H9 (cell line): ENCODE results near the gene DCDC1. TPM values are rescaled to one million over a fixed set of nuclear protein-coding genes. Genes with fewer than 3 reads are reported as not detected.
A peak's percentile ranks its signal among the peaks of the same experiment; 100 is the strongest.

Experiments used
- DNase-seq: peaks from one replicate; pipeline ENCODE4 v3.0.0-alpha.2; 2017
- H2AFZ ChIP-seq: one replicate; pipeline ENCODE4 v1.6.1; 2013; ENCODE audit warnings: mild to moderate bottlenecking, low read length, control low read depth, moderate library complexity
- H2AK5ac ChIP-seq: 2 replicates; pipeline ENCODE4 v1.6.1; 2013; ENCODE audit warnings: low read length, control low read depth, mixed read lengths; ENCODE audit not compliant: insufficient read length
- H2BK120ac ChIP-seq: one replicate; pipeline ENCODE4 v1.6.1; 2013; ENCODE audit warnings: low read depth, mild to moderate bottlenecking, low read length, control low read depth, inconsistent platforms; ENCODE audit not compliant: poor library complexity, severe bottlenecking
- H2BK12ac ChIP-seq: 2 replicates; pipeline ENCODE4 v1.6.1; 2013; ENCODE audit warnings: low read length, control low read depth, mixed read lengths, low read depth; ENCODE audit not compliant: insufficient read length
- H2BK15ac ChIP-seq: 2 replicates; pipeline ENCODE4 v1.6.1; 2013; ENCODE audit warnings: low read depth, low read length, control low read depth
- H2BK20ac ChIP-seq: one replicate; pipeline ENCODE4 v1.6.1; 2013; ENCODE audit warnings: low read depth, mild to moderate bottlenecking, low read length, control low read depth, inconsistent platforms; ENCODE audit not compliant: poor library complexity, severe bottlenecking
- H2BK5ac ChIP-seq: 2 replicates; pipeline ENCODE4 v1.6.1; 2013; ENCODE audit warnings: low read length, control low read depth, mixed read lengths; ENCODE audit not compliant: insufficient read length
- H3K14ac ChIP-seq: 2 replicates; pipeline ENCODE4 v1.6.1; 2013; ENCODE audit warnings: low read length, control low read depth; ENCODE audit not compliant: insufficient read depth
- H3K18ac ChIP-seq: 2 replicates; pipeline ENCODE4 v1.6.1; 2013; ENCODE audit warnings: low read depth, mild to moderate bottlenecking, mixed read lengths, low read length, control low read depth; ENCODE audit not compliant: insufficient read length
- H3K23ac ChIP-seq: 2 replicates; pipeline ENCODE4 v1.6.1; 2013; ENCODE audit warnings: low read length, control low read depth, mixed read lengths, low read depth; ENCODE audit not compliant: insufficient read length
- H3K23me2 ChIP-seq: 2 replicates; pipeline ENCODE4 v1.6.1; 2013; ENCODE audit warnings: low read depth, mild to moderate bottlenecking, mixed read lengths, low read length, control low read depth; ENCODE audit not compliant: insufficient read length, poor library complexity, severe bottlenecking
- H3K27ac ChIP-seq: 2 replicates; pipeline ENCODE4 v1.5.1; 2013; ENCODE audit warnings: low read length, control low read depth, mixed read lengths, low read depth; ENCODE audit not compliant: insufficient read length
- H3K27me3 ChIP-seq: 2 replicates; pipeline ENCODE4 v1.6.1; 2013; ENCODE audit warnings: low read length, control low read depth, inconsistent platforms; ENCODE audit not compliant: insufficient read depth
- H3K4ac ChIP-seq: 2 replicates; pipeline ENCODE4 v1.6.1; 2013; ENCODE audit warnings: low read depth, mild to moderate bottlenecking, control low read depth, inconsistent platforms, low read length, moderate library complexity
- H3K4me1 ChIP-seq: 2 replicates; pipeline ENCODE4 v1.6.1; 2013; ENCODE audit warnings: low read length, control low read depth, inconsistent platforms; ENCODE audit not compliant: insufficient read depth
- H3K4me2 ChIP-seq: 2 replicates; pipeline ENCODE4 v1.6.1; 2013; ENCODE audit warnings: low read length, control low read depth, mixed read lengths; ENCODE audit not compliant: insufficient read length, insufficient read depth
- H3K56ac ChIP-seq: 2 replicates; pipeline ENCODE4 v1.6.1; 2013; ENCODE audit warnings: low read depth, mild to moderate bottlenecking, mixed read lengths, low read length, control low read depth; ENCODE audit not compliant: insufficient read length
- H3K79me1 ChIP-seq: 2 replicates; pipeline ENCODE4 v1.6.1; 2013; ENCODE audit warnings: low read depth, mild to moderate bottlenecking, moderate library complexity, low read length, control low read depth, inconsistent platforms; ENCODE audit not compliant: insufficient read depth, poor library complexity, severe bottlenecking
- H3K79me2 ChIP-seq: 2 replicates; pipeline ENCODE4 v1.6.1; 2013; ENCODE audit warnings: low read length, control low read depth, inconsistent platforms; ENCODE audit not compliant: insufficient read depth
- H3K9ac ChIP-seq: 2 replicates; pipeline ENCODE4 v1.6.1; 2013; ENCODE audit warnings: low read length, control low read depth, mixed read lengths; ENCODE audit not compliant: insufficient read length; ENCODE audit errors: extremely low read depth
- H3K9me3 ChIP-seq: one replicate; pipeline ENCODE4 v1.6.1; 2013; ENCODE audit warnings: low read depth, low read length, inconsistent platforms; ENCODE audit not compliant: control insufficient read depth
- H3T11ph ChIP-seq: one replicate; pipeline ENCODE4 v1.6.1; 2013; ENCODE audit warnings: mild to moderate bottlenecking, low read length, control low read depth, inconsistent platforms
- H4K20me1 ChIP-seq: one replicate; pipeline ENCODE4 v1.6.1; 2013; ENCODE audit not compliant: control insufficient read depth, insufficient read length, insufficient read depth
- H4K5ac ChIP-seq: 2 replicates; pipeline ENCODE4 v1.6.1; 2013; ENCODE audit warnings: low read depth, mild to moderate bottlenecking, mixed read lengths, low read length, control low read depth; ENCODE audit not compliant: insufficient read length
- H4K8ac ChIP-seq: replicated peaks from 2 replicates; pipeline ENCODE4 v1.6.1; 2013; ENCODE audit warnings: low read length, control low read depth, mixed read lengths, low read depth; ENCODE audit not compliant: insufficient read length
- H4K91ac ChIP-seq: 2 replicates; pipeline ENCODE4 v1.6.1; 2013; ENCODE audit warnings: low read depth, mild to moderate bottlenecking, moderate library complexity, mixed read lengths, low read length, control low read depth; ENCODE audit not compliant: insufficient read length
- H3K27ac Mint-ChIP-seq, 3 experiments: 2 replicates in 2 of 3; 3 replicates in 1 of 3; pipeline ENCODE4 v1.8.0; 2020 to 2021; ENCODE audit warnings: mixed read lengths in 3 of 3, mild to moderate bottlenecking in 1 of 3, moderate library complexity in 1 of 3
- H3K27me3 Mint-ChIP-seq: 2 replicates; pipeline ENCODE4 v1.8.0; 2021; ENCODE audit warnings: low read depth, mild to moderate bottlenecking, moderate library complexity, mixed read lengths
- H3K36me3 Mint-ChIP-seq, 3 experiments: 2 replicates in 2 of 3; 3 replicates in 1 of 3; pipeline ENCODE4 v1.8.0; 2020 to 2021; ENCODE audit warnings: low read depth in 3 of 3, mixed read lengths in 3 of 3; ENCODE audit not compliant: insufficient read depth in 1 of 3
- H3K4me1 Mint-ChIP-seq, 2 experiments: 2 replicates each; pipeline ENCODE4 v1.8.0; 2020; ENCODE audit warnings: mixed read lengths in 2 of 2
- H3K4me3 Mint-ChIP-seq, 2 experiments: 2 replicates in 1 of 2; 3 replicates in 1 of 2; pipeline ENCODE4 v1.8.0; 2020 to 2021; ENCODE audit warnings: mild to moderate bottlenecking in 2 of 2, mixed read lengths in 2 of 2, moderate library complexity in 1 of 2
- H3K9me3 Mint-ChIP-seq, 2 experiments: 2 replicates in 1 of 2; 3 replicates in 1 of 2; pipeline ENCODE4 v1.8.0; 2020; ENCODE audit warnings: mild to moderate bottlenecking in 2 of 2, mixed read lengths in 2 of 2, moderate library complexity in 1 of 2
- CTCF ChIP-seq: fragments of 200-600 bp; sonication (generic); conservative IDR thresholded peaks from 3 replicates; pipeline ENCODE4 v1.8.0; 2021; ENCODE audit warnings: antibody characterized with exemption, mild to moderate bottlenecking
- WGBS: extraction: QIAGEN DNeasy Blood & Tissue Kit; methylation state at CpG from one replicate; pipeline ENCODE4 v1.1.7; 2013; ENCODE audit warnings: missing lambda C conversion rate, low lambda C conversion rate, mixed read lengths; ENCODE audit not compliant: insufficient read length; ENCODE audit errors: extremely low coverage; 5-methylcytosine and 5-hydroxymethylcytosine counted together
- total RNA-seq: library from RNA; stranded (reverse); gene quantifications from 2 replicates; pipeline ENCODE4 v1.2.1, GENCODE V29; 2021

The DCDC1 gene
- total RNA-seq, 1 experiment from 2014 or later: 0.09 TPM

DNA sequence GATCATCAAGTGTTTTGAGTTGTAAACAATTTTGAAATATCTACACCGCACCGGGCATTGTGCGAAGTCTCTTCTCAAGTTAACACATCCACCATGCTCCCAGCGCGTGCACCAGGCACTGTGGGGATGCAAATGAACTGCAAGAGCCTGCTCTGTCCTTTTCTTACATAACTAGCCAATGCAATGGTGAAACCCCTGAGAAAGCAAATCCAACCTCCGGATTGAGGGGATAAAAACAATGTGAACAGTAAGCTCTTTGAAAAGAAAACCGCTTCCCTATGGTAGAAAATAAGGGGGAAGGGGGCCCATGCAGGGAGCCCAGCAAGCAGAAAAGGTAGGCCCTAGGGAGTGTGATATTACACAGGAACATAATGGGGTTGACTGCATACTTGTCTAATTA lies 508.5 kb downstream of the DCDC1 start:
- H2BK5ac ChIP-seq: no peak overlapping the region
- H3T11ph ChIP-seq: no peak overlapping the region
- H3K27ac ChIP-seq: no peak overlapping the region
- WGBS: no CpG with 5 or more reads among the region's 7 CpGs
- H2AFZ ChIP-seq: no peak overlapping the region
- no peak overlapping the region for H2BK20ac ChIP-seq
- no peak overlapping the region for H4K5ac ChIP-seq
- no peaks in the 10 kb centered on the region for H3K79me2 ChIP-seq
- no peak overlapping the region for H3K4me2 ChIP-seq
- no peak overlapping the region for H4K91ac ChIP-seq
- H2BK120ac ChIP-seq: no peak overlapping the region
- no peak overlapping the region for H2BK12ac ChIP-seq
- no peak overlapping the region for H3K56ac ChIP-seq
- no peak overlapping the region for H2BK15ac ChIP-seq
- peak overlapping the region; percentile 14 to 97 (median 31); a peak in 3 of 7 replicates for H3K27ac Mint-ChIP-seq
- peaks cover 2% of the 10 kb centered on the region; the same call in 1 of the 2 replicates for H3K4me1 ChIP-seq
- H3K18ac ChIP-seq: no peak overlapping the region
- H3K4me3 Mint-ChIP-seq: no peak overlapping the region
- peaks cover 2% of the 10 kb centered on the region; the same call in 1 of the 2 replicates for H3K27me3 Mint-ChIP-seq
- no peaks in the 10 kb centered on the region for H3K79me1 ChIP-seq
- no peaks in the 10 kb centered on the region for H3K9me3 ChIP-seq
- no peak for DNase-seq
- no peak overlapping the region for H3K14ac ChIP-seq
- no peak overlapping the region for H3K4ac ChIP-seq
- H2AK5ac ChIP-seq: no peak overlapping the region
- H3K36me3 Mint-ChIP-seq: no peaks in the 10 kb centered on the region; a peak in 1 of 7 replicates
- no peaks in the 10 kb centered on the region for H4K20me1 ChIP-seq
- no peak overlapping the region for H4K8ac ChIP-seq
- H3K23ac ChIP-seq: no peak overlapping the region
- no peaks in the 10 kb centered on the region for H3K27me3 ChIP-seq
- peaks cover 36 to 44% of the 10 kb centered on the region in 2 experiments for H3K4me1 Mint-ChIP-seq
- no peak for TF ChIP-seq CTCF
- H3K9me3 Mint-ChIP-seq: no peaks in the 10 kb centered on the region
- no peak overlapping the region for H3K9ac ChIP-seq
- H3K23me2 ChIP-seq: no peaks in the 10 kb centered on the region
